ENCODE measurements around the gene ALDH2.
"Not testable (repeated sequence)": the region's sequence is repeated elsewhere in the genome, so short reads cannot be mapped to it uniquely, and the experiment has no call there.

The ALDH2 gene

GRCh38 chr12:111766608-111767361 lies at the start of gene ALDH2:
ALDH2 (plus strand) TSS chr12:111766933; CDS start chr12:111766983, 50 bp downstream.
- DNase-seq (ENCODE audit: extremely low spot score, insufficient read length, low read depth) = no peak
- no peak for FAIRE-seq

DNA sequence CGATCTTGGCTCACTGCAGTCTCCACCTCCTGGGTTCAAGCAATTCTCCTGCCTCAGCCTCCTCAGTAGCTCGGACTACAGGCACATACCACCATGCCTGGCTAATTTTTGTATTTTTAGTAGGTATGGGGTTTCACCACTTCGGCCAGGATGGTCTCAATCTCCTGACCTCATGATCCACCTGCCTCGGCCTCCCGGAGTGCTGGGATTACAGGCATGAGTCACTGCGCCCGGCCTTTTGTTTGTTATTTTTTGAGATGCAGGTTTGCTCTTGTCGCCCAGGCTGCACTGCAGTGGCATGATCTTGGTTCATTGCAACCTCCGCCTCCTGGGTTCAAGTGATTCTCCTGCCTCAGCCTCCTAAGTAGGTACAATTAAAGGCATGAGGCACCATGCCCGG lies 47.4 kb upstream of the ALDH2 start:
- not testable (repeated sequence) for FAIRE-seq; DNase-seq (ENCODE audit: extremely low spot score, insufficient read length, low read depth)

DNA sequence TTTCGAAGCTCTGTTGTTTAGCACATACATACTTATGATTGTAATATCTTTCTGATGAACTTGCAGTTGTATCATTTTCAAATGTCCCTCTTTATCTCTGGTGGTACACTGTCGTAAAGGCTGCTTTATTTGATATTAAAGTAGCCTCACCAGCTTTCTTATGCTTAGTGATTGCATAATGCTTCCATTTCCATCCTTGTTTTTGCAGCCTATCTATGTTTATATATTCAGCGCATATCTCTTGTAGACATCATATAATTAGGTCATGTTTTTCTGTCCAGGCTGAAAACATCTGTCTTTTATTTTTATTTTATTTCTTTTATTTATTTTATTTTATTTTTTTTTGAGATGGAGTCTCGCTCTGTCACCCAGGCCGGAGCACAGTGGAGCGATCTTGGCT lies 46.3 kb upstream of the ALDH2 start:
- FAIRE-seq (peak; percentile 38), DNase-seq (ENCODE audit: extremely low spot score, insufficient read length, low read depth) (no peak)

GRCh38 chr12:111723646-111724360 lies 42.9 kb upstream of the ALDH2 start:
- FAIRE-seq = not testable (repeated sequence)

GRCh38 chr12:111728795-111729194 lies 37.9 kb upstream of the ALDH2 start:
- no peak for FAIRE-seq

More at GRCh38 chr12:111723646-111724360, 42.9 kb upstream of the ALDH2 start:
- not testable (repeated sequence) for DNase-seq (ENCODE audit: extremely low spot score, insufficient read length, low read depth)

DNA sequence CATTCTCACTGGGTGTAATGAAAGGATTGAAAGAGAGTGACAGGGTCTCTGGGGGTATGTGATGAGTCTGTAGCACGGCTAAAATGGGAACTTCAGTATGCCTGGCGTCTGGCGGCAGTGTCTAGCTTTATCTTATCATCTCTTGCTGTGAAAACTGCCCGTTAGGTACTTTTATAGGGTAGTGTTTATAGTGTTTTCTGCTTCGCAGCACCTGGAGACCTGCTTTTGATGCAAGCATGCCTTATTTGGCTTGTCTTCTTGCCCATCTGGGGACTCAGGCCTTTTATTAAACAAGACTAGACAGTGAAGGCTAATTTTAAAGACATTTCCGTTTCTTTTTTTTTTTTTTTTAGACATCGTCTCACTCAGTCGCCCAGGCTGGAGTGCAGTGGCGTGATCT lies 36.3 kb upstream of the ALDH2 start:
- FAIRE-seq (no peak), DNase-seq (ENCODE audit: extremely low spot score, insufficient read length, low read depth) (no peak)

More at GRCh38 chr12:111728795-111729194, 37.9 kb upstream of the ALDH2 start:
- no peak for DNase-seq (ENCODE audit: extremely low spot score, insufficient read length, low read depth)

GRCh38 chr12:111732786-111733185 lies 33.9 kb upstream of the ALDH2 start:
- FAIRE-seq = no peak
- no peak for DNase-seq (ENCODE audit: extremely low spot score, insufficient read length, low read depth)

GRCh38 chr12:111733340-111733915 lies 33.3 kb upstream of the ALDH2 start:
- no peak for DNase-seq (ENCODE audit: extremely low spot score, insufficient read length, low read depth)
- no peak for FAIRE-seq

- not testable (repeated sequence) for DNase-seq (ENCODE audit: extremely low spot score, insufficient read length, low read depth); FAIRE-seq
Observed at GRCh38 chr12:111739524-111739923, 27.2 kb upstream of the ALDH2 start.

- DNase-seq (ENCODE audit: extremely low spot score, insufficient read length, low read depth) (no peak), FAIRE-seq (no peak)
Observed at GRCh38 chr12:111741235-111741812, 25.4 kb upstream of the ALDH2 start.

DNA sequence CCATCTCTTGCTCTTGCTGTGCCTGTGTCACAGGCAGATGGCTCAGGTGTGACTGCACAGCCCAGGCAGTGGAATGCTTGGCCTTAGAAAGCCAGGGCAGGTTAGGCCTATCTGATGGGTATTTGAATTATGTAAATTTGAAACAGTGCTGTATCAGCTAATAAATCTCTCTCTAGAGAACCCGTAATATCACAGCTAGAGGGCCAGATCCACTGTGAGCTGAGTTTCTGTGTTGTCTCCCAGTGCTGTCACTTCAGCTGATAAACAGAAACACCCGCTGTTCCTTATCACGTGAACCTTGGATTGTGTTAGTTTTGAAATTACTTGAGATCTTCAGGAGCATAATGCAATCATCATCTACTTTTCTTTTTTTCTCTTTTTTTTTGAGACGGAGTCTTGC lies 21.5 kb upstream of the ALDH2 start:
- FAIRE-seq (no peak), DNase-seq (ENCODE audit: extremely low spot score, insufficient read length, low read depth) (no peak)

GRCh38 chr12:111747333-111747732 lies 19.4 kb upstream of the ALDH2 start:
- DNase-seq (ENCODE audit: extremely low spot score, insufficient read length, low read depth) = no peak
- no peak for FAIRE-seq

- no peak for FAIRE-seq
- DNase-seq (ENCODE audit: extremely low spot score, insufficient read length, low read depth) = no peak
Observed at GRCh38 chr12:111748151-111748672, 18.5 kb upstream of the ALDH2 start.

DNA sequence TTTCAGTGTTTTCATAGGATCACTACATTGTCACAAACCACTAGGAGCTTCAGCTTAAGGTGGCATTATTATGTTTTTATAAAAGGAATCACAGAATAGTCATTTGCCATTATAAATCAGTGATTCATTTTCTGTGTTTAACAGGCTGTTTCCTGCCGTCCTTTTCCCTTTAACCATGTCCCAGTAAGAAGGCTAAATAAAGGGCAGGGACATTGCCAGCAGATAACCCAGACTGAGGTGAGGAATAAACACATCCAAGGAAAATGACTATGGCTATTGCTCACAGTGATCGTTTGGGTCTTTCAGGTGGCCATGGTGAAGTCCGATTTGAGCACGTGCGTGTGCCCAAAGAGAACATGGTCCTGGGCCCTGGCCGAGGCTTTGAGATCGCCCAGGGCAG lies 17.9 kb upstream of the ALDH2 start:
- DNase-seq (ENCODE audit: extremely low spot score, insufficient read length, low read depth) (no peak), FAIRE-seq (no peak)

DNA sequence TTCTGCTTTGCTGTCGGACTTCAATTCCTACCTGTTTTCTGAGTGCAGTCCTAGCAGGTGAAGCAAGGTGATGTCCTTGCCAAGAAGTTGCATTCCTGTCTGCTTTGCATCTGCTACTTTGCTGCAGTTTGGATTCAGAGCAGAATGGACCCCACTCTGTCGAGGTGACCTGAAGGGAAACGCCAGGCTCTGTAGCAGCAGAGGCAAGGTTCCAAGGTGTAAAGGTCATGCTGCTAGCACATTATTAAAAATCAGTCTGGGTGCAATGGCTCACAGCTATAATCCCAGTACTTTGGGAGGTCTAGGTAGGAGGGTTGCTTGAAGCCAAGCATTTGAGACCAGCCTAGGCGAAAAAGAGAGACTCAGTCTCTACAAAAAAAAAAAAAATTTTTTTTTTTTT lies 17.3 kb upstream of the ALDH2 start:
- no peak for FAIRE-seq
- no peak for DNase-seq (ENCODE audit: extremely low spot score, insufficient read length, low read depth)

GRCh38 chr12:111753144-111753881 lies 13.4 kb upstream of the ALDH2 start:
- FAIRE-seq (peak; percentile 50), DNase-seq (ENCODE audit: extremely low spot score, insufficient read length, low read depth) (no peak)

DNA sequence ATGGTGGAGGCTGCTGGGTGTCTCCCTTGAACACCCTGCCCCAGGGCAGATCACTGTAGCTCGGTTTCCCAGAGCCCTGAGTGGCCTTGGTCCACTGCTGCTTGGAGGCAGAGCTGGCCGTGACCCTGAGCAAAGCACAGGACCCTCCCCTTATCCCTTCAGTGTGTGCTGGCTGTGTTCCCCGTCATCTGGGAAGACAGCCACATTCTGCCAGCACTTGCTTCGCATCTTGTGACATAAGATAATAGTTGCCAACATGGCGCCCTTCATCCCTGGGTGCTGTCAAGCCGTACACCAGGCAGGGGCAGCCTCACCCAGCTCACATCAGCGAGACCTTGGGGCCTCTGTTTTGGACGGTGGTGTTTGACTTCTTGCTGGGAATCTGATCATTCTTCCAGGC lies 12.1 kb upstream of the ALDH2 start:
- FAIRE-seq (no peak), DNase-seq (ENCODE audit: extremely low spot score, insufficient read length, low read depth) (no peak)

GRCh38 chr12:111756196-111756595 lies 10.5 kb upstream of the ALDH2 start:
- FAIRE-seq = no peak

DNA sequence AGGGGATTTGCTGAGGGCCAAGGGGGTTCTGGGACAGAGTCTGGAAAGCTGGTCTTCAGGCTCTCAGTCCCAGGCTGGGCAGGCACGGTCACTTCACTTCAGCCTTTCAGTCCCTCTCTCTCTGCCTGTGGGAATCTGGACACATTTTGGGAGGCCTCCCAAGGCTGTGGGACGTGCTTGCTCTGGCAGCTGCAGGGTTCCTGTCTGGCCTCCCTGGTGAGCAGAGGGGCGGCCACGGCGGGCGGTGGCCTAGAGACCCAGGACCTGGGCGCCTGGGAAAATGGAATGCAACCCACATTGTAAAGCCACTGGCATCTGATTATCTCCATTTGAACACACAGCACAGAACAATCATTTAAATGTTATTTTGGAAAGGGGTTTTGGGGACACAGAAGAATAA lies 10.1 kb upstream of the ALDH2 start:
- FAIRE-seq = no peak
- DNase-seq (ENCODE audit: extremely low spot score, insufficient read length, low read depth) = no peak

More at GRCh38 chr12:111756196-111756595, 10.5 kb upstream of the ALDH2 start:
- no peak for DNase-seq (ENCODE audit: extremely low spot score, insufficient read length, low read depth)
